PC-9 (cell line): ENCODE measurements around the gene SLX4. TPM values are rescaled to one million over a fixed set of nuclear protein-coding genes. Genes with fewer than 3 reads are reported as not detected.

Experiments
- BruUV-seq: library from RNA; stranded (reverse); fragments of 400-500 nt; replicated peaks from 2 replicates; lab custom pipeline; 2021; lab: Mats Ljungman, UMichigan
- CTCF ChIA-PET: fragments of 300-600 bp; sonication (Branson Sonifier 250); formaldehyde crosslinking; loops from one replicate; lab custom pipeline; 2022; ENCODE audit warnings: antibody characterized with exemption; lab: Charles Lee
- POLR2A ChIA-PET: fragments of 300-600 bp; sonication (Branson Sonifier 250); formaldehyde crosslinking; loops from one replicate; lab custom pipeline; 2022; ENCODE audit warnings: antibody characterized with exemption; ENCODE audit not compliant: unreplicated experiment; lab: Charles Lee
- DNase-seq, 2 experiments: peaks; one replicate each; pipeline versions ENCODE4 v3.0.0 to v3.0.0-alpha.2; 2015 to 2022; ENCODE audit warnings: mixed read lengths in 1 of 2
- H2AFZ ChIP-seq: fragments of 200-600 bp; sonication (generic); 2 replicates; pipeline ENCODE4 v1.8.1; 2017; ENCODE audit warnings: antibody characterized with exemption
- H3F3A ChIP-seq: fragments of 200-600 bp; sonication (generic); 2 replicates; pipeline ENCODE4 v1.8.1; 2017; ENCODE audit warnings: antibody characterized with exemption, mild to moderate bottlenecking, low read depth; ENCODE audit not compliant: insufficient read depth
- H3K27ac ChIP-seq: fragments of 200-600 bp; sonication (generic); 2 replicates; pipeline ENCODE4 v1.6.1; 2016; ENCODE audit warnings: mixed run types
- H3K27me3 ChIP-seq: fragments of 200-600 bp; sonication (generic); 2 replicates; pipeline ENCODE4 v1.6.1; 2016; ENCODE audit warnings: low read depth, mixed run types; ENCODE audit not compliant: insufficient read depth
- H3K36me3 ChIP-seq: fragments of 200-600 bp; sonication (generic); 2 replicates; pipeline ENCODE4 v1.6.1; 2016; ENCODE audit warnings: low read depth, mixed run types
- H3K4me1 ChIP-seq: fragments of 200-600 bp; sonication (generic); replicated peaks from 2 replicates; pipeline ENCODE4 v1.6.1; 2016; ENCODE audit warnings: mixed run types; ENCODE audit not compliant: insufficient read depth
- H3K4me2 ChIP-seq: fragments of 200-600 bp; sonication (generic); 2 replicates; pipeline ENCODE4 v1.6.1; 2017; ENCODE audit warnings: mixed run types
- H3K4me3 ChIP-seq: fragments of 200-600 bp; sonication (generic); 2 replicates; pipeline ENCODE4 v1.6.1; 2016; ENCODE audit warnings: mixed run types
- H3K79me2 ChIP-seq: fragments of 200-600 bp; sonication (generic); 2 replicates; pipeline ENCODE4 v1.6.1; 2017; ENCODE audit warnings: low read depth, mixed run types
- H3K9me2 ChIP-seq: fragments of 200-600 bp; sonication (generic); 2 replicates; pipeline ENCODE4 v1.8.1; 2017; ENCODE audit warnings: mild to moderate bottlenecking; ENCODE audit not compliant: insufficient read depth
- H3K9me3 ChIP-seq: fragments of 200-600 bp; sonication (generic); 2 replicates; pipeline ENCODE4 v1.8.1; 2016; ENCODE audit warnings: low read depth; ENCODE audit not compliant: insufficient read depth
- H4K20me1 ChIP-seq: fragments of 200-600 bp; sonication (generic); 2 replicates; pipeline ENCODE4 v1.8.1; 2017; ENCODE audit not compliant: insufficient read depth
- CTCF ChIP-seq: fragments of 200-600 bp; sonication (generic); conservative IDR thresholded peaks from 2 replicates; pipeline ENCODE4 v1.6.1; 2017; ENCODE audit warnings: mixed run types, antibody characterized with exemption, mild to moderate bottlenecking, moderate library complexity
- EZH2 ChIP-seq: fragments of 200-600 bp; sonication (generic); IDR thresholded peaks from 2 replicates; pipeline ENCODE4 v1.8.0; 2017; ENCODE audit warnings: antibody characterized with exemption, low read depth
- intact Hi-C: fragments of 100-400 bp; cut with micrococcal nuclease; formaldehyde crosslinking; loops from one replicate; pipeline ENCODE4 v1.10.0; 2022; ENCODE audit not compliant: unreplicated experiment
- total RNA-seq: library from RNA; stranded (reverse); gene quantifications from 2 replicates; pipeline ENCODE4 v1.2.3, GENCODE V29; 2021

The SLX4 gene
- total RNA-seq, 1 experiment from 2014 or later: 13.8 TPM

GRCh38 chr16:3645504-3646347 lies 34.3 kb upstream of the SLX4 start:
- no peak overlapping the region for H2AFZ ChIP-seq
- H3K36me3 ChIP-seq: 0 out of 2 replicates have a peak, but pooled peaks cover 6% of the 10 kb centered on the region
- intact Hi-C loops: loop anchor here (2.0 to 10.0 kb wide), 4 partner anchors 35 to 491 kb away; partner anchors contain the start of gene SLX4
- no peaks in the 10 kb centered on the region for H3K9me2 ChIP-seq
- H3K9me3 ChIP-seq: no peaks in the 10 kb centered on the region
- TF ChIP-seq EZH2 (no peak), CTCF (no peak)
- peak overlapping the region; percentile 52 for H3K4me2 ChIP-seq
- no peak for DNase-seq
- no peaks in the 10 kb centered on the region for H3K27me3 ChIP-seq
- BruUV-seq: no TSS peak
- H3F3A ChIP-seq: peaks cover 48% of the 10 kb centered on the region
- ChIA-PET POLR2A (interaction anchor here (0.6 to 1.0 kb wide), 3 partner anchors 131 to 728 kb away, joined by 6 to 11 read pairs (median 10); no protein-coding TSS in a partner anchor), CTCF (no interaction called here)
- H3K79me2 ChIP-seq: 0 out of 2 replicates have a peak, but pooled peaks cover 4% of the 10 kb centered on the region
- H3K27ac ChIP-seq: peak overlapping the region; percentile 51
- peaks cover 49% of the 10 kb centered on the region for H3K4me1 ChIP-seq
- 0 out of 2 replicates have a peak overlapping the region, but pooled peaks have one; percentile 0 for H3K4me3 ChIP-seq
- H4K20me1 ChIP-seq: peaks cover 12% of the 10 kb centered on the region; the same call in 1 of the 2 replicates

- intact Hi-C loops: loop anchor here (10.0 kb wide), 3 partner anchors 120 to 490 kb away; no protein-coding TSS in a partner anchor
- ChIA-PET CTCF (no interaction called here), POLR2A (no interaction called here)
- peak overlapping the region; percentile 52 for H3K4me2 ChIP-seq
- no peaks in the 10 kb centered on the region for H3K27me3 ChIP-seq
- DNase-seq: no peak
- no peak overlapping the region for H3K27ac ChIP-seq
- no peaks in the 10 kb centered on the region for H3K9me2 ChIP-seq
- no peak overlapping the region for H3K4me3 ChIP-seq
- H3K4me1 ChIP-seq: peaks cover 49% of the 10 kb centered on the region
- H4K20me1 ChIP-seq: peaks cover 12% of the 10 kb centered on the region; the same call in 1 of the 2 replicates
- H3F3A ChIP-seq: peaks cover 44% of the 10 kb centered on the region
- no TSS peak for BruUV-seq
- H3K36me3 ChIP-seq: 0 out of 2 replicates have a peak, but pooled peaks cover 6% of the 10 kb centered on the region
- 0 out of 2 replicates have a peak, but pooled peaks cover 4% of the 10 kb centered on the region for H3K79me2 ChIP-seq
- TF ChIP-seq CTCF (no peak), EZH2 (no peak)
- H3K9me3 ChIP-seq: no peaks in the 10 kb centered on the region
- H2AFZ ChIP-seq: no peak overlapping the region
Observed at GRCh38 chr16:3645108-3645503, 33.7 kb upstream of the SLX4 start.

- BruUV-seq: no TSS peak
- peak overlapping the region; percentile 16; the same call in 1 of the 2 replicates for H3K4me3 ChIP-seq
- H3K36me3 ChIP-seq: no peaks in the 10 kb centered on the region
- peaks cover 39% of the 10 kb centered on the region for H3F3A ChIP-seq
- H2AFZ ChIP-seq: no peak overlapping the region
- ChIA-PET POLR2A (interaction anchor here (0.6 to 0.9 kb wide), 5 partner anchors 25 to 571 kb away, joined by 3 to 5 read pairs (median 4); no protein-coding TSS in a partner anchor), CTCF (interaction anchor here (0.6 kb wide), 2 partner anchors 157 to 863 kb away, joined by 3 read pairs; no protein-coding TSS in a partner anchor)
- no peaks in the 10 kb centered on the region for H3K27me3 ChIP-seq
- peaks cover 49% of the 10 kb centered on the region for H3K4me1 ChIP-seq
- H3K27ac ChIP-seq: peak overlapping the region; percentile 14; the same call in 1 of the 2 replicates
- DNase-seq: no peak
- TF ChIP-seq EZH2: no peak
- TF ChIP-seq CTCF: no peak
- no peaks in the 10 kb centered on the region for H3K9me3 ChIP-seq
- peaks cover 12% of the 10 kb centered on the region for H4K20me1 ChIP-seq
- H3K4me2 ChIP-seq: peak overlapping the region; percentile 71
- H3K9me2 ChIP-seq: no peaks in the 10 kb centered on the region
- 0 out of 2 replicates have a peak, but pooled peaks cover 8% of the 10 kb centered on the region for H3K79me2 ChIP-seq
- intact Hi-C loops: loop anchor here (2.0 to 10.0 kb wide), 4 partner anchors 24 to 488 kb away; no protein-coding TSS in a partner anchor
Observed at GRCh38 chr16:3643095-3643730, 31.8 kb upstream of the SLX4 start.
